OCI-LY3 (cell line): ENCODE measurements around the gene EPHA1.

Experiments
- EZH2phosphoT487 ChIP-seq: fragments of 200-600 bp; shearing (Covaris generic); IDR thresholded peaks from 2 replicates; pipeline ENCODE4 v1.6.1; 2018; ENCODE audit warnings: antibody characterized with exemption, mixed run types, low read depth
- TF ChIP-seq, protein P1 (sequence below): fragments of 200-600, 300-600 bp; sonication (generic); IDR thresholded peaks from 2 replicates; pipeline ENCODE4 v1.5.1; 2014; ENCODE audit warnings: antibody characterized with exemption, low read length, low read depth

DNA sequence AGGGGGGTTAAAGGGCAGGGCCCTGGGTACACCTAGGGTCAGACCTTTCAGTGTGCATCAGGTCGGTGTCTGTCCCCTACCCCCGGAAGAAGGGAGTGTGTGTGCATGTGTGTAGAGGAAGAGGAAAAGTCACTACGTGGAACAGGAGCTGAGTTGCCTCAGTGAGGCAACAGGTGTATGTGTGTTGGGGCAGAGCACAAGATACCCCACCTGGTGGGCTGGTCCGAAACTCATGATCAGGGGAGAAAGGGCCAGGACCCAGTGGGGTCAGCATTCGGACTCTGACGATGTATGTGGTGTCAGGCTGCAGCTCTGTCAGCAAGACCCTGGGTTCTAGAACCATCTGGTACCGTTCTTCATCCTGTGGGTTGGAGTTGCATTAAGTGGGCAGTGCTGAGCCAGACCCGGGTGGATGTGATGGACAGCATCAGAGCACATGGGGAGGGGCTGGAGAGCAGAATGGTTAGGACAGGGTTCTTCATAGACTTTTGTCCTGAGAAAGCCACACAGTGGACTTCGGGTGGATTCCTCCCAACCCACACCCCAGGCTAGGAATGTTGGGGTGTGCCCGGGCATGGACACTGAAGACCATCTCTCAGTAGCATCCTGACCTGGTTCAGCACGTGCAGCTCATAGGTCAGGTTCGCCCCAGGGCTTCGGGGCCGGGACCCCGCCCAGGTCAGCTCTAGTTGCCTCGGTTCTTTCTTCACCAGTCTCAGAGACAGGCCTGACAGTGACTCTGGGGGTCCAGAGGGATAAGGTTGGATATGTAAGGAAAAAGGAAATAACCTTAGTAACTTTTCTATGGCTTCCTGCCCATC is 10.7 kb downstream of the EPHA1 start:
- TF ChIP-seq, protein P1, sequence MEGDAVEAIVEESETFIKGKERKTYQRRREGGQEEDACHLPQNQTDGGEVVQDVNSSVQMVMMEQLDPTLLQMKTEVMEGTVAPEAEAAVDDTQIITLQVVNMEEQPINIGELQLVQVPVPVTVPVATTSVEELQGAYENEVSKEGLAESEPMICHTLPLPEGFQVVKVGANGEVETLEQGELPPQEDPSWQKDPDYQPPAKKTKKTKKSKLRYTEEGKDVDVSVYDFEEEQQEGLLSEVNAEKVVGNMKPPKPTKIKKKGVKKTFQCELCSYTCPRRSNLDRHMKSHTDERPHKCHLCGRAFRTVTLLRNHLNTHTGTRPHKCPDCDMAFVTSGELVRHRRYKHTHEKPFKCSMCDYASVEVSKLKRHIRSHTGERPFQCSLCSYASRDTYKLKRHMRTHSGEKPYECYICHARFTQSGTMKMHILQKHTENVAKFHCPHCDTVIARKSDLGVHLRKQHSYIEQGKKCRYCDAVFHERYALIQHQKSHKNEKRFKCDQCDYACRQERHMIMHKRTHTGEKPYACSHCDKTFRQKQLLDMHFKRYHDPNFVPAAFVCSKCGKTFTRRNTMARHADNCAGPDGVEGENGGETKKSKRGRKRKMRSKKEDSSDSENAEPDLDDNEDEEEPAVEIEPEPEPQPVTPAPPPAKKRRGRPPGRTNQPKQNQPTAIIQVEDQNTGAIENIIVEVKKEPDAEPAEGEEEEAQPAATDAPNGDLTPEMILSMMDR, result no peak
- no peak for TF ChIP-seq EZH2phosphoT487
